Measurements from ENCODE around the gene MUC5AC.

Gene MUC5AC

DNA sequence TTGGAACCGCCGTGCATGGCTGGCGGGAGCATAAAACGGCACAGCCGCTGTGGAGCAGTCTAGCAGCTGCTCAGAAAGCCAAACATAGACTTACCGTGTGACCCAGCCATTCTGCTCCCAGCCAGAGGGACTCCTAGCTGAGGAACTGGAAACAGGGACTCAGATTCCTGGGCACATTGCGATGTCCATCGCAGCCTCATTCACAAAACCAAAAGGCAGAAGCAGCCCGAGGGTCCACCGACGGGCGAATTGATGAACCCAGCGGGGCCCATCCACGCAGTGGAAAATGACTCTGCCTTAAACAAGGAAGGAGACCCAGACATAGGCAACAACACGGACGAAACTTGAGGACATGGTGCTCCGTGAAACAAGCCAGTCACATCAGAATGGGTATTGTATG is 59.4 kb downstream of the MUC5AC start:
- no peak for DNase-seq

DNA sequence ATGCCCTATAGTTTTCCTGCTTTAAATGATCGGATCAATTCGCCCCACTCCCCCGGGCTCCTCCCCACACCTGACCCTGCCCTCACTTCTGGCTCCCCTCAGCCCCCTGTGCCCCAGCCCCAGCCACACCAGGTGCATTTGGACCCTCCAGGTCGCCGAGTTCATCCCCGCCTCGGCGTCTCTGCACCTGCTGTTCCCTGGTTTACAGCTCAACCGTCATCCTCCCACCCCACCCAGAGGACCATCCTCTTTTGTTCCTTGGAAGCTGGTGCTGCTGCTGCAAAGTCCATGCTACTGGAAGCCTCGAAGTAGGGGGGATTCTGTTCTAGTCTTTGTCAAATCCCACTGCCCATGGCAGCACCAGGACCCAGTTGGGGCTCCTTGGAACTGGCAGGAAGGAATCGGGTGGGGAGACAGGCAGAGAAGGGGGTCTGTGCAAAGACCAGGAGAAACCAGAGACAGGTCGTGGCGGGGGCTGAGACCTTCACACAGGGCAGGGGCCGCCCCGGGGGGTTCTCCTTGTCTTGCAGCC is 60.6 kb downstream of the MUC5AC start:
- DNase-seq = no peak

DNA sequence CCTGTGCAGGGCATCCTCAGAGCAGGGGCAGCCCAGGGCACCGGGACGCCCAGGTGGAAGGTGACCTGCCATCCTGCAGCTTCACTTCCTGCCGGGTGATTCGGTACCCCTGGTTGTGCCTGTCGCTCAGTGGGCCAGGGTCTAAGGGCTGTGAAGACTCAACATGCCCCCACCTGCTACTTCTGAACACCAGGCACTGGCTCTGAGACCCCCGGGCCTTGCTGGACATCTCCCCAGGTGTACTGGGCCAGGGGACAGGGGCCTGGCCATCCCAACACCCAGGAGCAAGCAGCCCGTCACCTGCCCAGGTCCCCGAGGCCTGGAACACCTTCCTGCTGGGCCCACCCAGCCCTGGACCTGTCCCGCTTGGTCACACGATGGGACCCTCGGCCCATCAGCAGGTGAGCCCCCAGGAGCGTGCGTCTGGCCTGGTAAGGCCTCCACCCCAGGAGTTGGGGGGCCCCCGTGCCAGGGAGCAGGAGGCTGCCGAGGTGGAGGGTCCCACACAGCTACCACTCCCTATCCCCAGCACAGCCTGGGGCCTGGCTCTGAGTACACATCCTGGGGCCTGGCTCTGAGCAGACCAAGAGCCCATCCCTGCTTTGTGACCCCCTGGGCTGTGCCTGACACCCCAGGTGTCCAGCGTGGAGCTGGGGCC is 61.2 kb downstream of the MUC5AC start:
- DNase-seq = no peak

DNA sequence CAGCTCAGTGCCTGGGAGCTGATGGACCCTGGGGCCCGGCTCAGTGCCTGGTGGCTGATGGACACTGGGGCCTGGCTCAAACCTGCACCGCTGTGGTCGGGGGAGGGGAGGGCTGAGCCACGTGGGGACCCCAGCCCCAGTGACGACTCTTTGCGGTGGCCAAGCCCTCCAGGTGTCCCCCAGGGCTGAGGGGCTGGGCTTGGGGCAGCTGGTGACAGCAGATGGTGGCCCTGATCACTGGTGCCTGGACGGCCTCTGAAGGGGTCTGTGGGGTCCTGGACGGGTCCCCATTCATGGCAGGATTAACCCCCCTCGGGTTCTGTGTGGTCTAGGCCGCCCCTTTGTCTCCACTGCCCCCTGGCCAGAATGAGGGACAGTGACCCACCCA is 61.7 kb downstream of the MUC5AC start:
- no peak for DNase-seq

DNA sequence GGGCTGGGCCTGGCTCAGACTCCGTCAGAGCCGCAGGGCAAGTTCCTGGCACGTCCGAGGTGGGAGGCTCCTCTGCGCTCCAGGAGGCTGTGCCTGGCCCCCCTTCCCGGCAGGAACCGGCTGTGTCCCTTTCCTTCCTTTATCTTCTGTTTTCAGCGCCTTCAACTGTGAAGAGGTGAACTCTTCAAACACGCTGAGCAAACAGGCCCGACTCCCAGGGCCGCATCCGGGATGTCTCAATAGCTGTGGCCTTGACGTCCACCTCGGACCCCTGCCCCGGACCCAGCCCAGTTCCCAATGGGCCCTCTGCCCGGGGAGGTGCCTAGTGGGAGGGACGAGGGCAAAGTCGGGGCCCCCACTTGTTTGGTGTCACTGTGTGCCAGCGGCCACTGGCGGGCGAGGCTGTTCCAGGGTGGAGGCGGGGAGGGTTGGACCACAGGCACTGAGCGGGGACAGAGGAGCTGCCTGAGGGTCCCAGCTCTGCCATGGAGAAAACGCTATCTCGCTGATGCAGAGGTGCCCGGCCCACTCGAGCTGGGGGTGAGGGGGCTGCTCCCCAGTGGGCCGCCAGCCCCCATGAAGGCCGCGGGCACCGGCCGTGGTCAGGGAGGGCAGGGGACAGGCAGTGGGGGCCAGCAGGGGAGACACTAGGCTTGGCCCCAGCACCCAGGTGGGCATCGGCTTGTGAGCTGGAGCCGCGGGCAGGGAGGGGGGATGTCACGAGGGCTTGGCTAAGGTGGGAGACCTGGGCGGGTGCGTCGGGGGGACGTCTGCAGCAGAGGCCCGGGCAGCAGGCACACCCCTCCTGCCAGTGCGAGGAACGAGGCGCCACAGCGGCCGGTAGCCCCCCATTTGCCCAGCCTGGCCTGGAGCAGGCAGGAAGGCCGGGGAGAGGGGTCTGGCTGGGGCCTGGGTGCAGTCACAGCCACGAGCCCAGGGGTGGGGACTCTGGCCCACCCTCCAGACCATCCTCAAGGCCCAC is 62.4 kb downstream of the MUC5AC start:
- DNase-seq = no peak

DNA sequence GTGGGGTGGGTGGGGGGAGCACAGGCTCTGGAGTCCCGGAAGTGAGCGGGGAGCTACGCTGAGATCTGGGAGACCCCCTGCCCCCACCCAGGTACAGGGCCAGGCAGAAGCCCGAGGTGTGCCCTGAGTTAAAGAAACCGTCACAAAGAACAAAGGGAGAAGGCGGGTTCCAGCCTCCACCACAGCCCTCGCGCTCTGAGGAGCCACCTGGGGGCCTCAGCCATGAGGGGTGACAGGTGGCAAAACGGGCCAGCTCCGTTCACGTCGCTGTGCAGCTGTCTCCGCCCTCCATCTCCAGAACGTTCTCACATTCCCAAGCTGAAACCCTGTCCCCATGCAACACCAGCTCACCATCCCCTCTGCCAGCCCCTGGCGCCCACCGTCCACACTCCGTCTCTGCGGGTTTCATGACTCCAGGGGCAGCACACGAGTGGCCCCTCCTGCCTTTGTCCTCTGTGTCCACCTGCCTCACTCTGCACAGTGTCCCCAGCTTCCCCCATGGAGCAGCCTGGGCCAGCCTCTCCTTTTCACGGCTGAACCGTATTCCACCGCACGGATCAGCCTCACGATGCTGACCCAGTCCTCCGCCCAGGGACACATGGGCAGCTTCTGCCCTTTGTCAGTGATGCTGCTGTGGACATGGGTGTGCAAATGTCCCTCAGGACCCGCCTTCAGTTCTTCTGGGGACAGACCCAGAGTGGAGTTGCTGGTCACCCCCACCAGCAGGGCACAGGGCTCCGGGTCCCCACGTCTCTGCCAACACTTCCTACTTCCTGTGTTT is 63.4 kb downstream of the MUC5AC start:
- no peak for DNase-seq

DNA sequence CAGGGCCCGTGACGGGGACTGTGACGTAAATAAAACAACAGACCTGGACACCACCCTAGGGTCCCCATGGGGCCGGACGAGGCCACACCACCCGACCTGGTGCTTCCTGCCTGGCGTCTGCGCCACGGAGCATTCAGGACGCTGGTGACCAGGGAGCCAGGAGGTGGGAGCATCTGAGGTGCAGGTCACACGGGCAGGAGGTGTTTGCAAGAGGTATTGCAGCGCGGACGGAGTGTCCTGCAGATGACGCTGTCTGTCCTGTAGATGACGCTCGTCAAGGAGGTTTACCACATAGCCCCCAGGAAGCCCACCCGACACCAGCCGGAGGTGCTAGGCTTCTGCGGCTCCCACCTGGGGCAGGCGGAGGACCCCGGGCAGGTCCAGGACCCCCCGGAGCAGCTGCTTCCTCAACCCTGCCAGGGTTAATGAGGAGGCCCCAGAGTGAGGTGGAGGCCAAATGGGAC is 64.1 kb downstream of the MUC5AC start:
- DNase-seq = no peak

DNA sequence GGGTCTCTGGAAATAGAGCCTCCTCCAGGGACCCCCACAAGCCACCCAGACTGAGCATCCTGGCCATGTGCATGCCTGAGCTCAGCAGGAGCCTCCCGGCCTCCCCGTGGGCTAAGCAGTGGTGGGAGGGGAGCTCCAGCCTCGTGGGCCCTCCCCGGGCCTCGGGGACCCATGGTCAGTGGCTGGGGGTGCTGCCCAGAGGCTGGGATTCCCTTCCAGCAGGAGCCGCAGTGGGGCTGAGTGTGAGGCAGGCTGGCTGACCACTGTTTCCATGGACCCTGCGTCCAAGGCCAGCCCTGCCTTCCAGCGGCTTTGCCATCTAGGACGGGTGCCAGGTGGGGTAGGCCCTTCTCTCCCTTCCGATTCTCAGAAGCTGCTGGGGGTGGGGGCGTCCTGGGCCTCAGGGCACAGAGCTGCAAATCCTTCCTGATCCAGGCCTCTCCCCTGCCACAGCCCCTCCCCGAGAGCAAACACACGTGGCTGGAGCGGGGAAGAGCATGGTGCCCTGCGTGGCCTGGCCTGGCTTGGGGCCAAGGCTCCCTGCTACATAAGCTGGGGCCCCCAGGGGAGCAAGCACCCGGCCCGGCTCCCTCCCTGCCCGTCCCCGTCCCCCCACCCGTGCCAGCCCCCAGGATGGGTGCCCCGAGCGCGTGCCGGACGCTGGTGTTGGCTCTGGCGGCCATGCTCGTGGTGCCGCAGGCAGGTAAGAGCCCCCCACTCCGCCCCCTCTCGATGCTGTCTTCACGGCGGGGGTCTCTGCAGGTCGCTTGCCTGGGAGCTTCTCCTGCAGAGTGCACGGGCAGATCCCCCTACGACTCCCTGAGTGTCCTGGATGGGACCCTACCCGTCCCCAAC is 65.0 kb downstream of the MUC5AC start, which contains the start of gene MUC5B:
MUC5B (plus strand) TSS at position 576 of the 855 bp plus-strand sequence; CDS start at position 634, 58 bp downstream.
- DNase-seq = no peak

DNA sequence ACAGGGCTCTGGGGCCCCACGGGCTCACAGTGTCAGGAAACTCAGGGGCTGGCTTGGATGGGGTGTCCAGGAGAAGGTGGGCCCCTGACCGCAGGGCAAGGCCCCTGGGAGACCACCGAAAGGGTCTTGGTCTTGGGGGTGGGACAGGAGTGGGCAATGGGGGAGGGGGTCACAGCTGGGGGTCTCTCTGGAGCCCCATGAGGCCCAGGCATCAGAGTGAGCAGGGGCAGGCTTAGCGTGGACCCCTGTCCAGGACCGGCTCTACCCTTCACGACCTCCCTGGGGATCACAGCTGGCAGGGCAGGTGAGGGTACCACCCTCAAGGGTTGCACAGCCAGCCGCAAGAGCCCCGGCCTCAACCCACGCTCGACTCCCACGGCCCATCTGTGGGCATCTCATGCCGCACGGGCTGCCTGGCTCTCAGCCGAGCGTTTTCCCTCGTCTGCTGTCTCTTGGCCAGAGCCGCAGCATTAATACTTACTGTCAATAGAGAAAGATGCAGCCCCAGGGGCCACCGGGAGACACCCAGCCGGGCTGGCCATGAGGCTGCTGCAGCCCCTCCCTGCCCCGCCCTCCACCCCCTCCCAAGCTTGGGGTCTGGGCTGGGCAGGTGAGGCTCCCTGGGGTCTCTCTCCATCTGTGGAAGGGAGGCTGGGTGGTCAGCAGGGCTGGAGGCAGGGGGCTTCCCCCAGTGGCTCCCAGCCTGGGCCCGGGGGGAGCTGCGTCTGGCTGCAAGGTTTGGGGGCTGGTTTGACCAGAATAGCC is 65.8 kb downstream of the MUC5AC start:
- no peak for DNase-seq

DNA sequence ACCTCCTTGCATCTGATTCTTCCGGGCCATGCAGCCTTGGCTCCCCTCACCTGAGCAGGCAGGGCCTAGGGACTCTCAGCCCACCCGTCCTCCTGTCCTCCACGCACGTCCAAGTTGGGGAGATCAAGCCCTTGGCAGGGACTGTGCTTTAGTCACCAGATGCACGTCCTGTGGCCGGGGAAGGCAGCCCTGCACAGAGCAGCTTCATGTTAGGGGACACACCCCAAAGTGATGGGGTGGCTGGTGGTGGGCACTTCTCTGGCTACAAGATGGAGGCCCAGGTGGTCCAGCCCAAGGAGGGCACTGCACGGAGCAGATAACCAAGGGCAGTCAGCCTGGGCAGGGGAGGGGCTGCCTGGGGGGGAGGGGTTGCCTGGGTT is 66.3 kb downstream of the MUC5AC start:
- DNase-seq = no peak

DNA sequence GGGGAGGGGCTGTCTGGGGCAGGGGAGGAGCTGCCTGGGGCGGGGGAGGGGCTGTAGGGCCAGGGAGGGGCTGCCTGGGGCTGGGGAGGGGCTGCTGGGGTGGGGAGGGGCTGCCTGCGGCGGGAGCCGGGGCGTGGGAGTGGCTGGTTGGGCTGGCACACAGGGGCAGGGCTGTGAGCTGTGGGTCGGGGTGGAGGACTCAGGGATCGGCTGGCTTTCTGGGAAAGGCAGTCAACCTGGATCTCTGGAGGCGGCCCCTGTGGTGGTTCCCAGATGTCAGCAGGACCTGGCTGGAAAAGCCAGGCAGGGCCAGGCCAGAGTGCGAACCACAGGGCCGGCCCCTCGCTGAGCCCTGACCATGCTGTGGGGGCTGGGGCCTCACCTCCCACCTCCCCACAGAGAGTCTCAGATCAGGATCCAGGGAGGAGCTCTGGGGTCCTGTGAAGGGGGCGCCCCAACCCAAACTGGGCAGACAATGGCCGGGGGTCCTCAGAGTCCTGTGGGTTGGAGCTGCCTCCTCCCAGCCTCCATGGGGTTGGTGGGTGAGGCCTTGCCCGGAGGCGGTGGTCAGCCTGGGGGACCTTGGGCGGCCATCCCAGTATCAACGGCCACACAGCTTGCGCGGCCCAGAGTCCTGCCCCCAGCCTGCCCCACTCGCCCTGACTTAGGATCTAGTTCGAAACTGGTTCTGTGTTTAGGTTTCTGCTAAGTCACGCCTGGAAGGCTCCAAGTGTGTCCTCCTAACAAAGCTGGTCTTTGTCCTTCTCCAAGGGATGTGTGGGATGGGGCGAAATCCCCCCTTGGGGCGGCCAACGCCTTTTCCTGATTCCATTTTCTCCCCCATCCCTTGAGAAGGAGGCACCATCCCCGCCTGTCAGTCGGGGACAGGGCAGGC is 67.0 kb downstream of the MUC5AC start:
- no peak for DNase-seq

DNA sequence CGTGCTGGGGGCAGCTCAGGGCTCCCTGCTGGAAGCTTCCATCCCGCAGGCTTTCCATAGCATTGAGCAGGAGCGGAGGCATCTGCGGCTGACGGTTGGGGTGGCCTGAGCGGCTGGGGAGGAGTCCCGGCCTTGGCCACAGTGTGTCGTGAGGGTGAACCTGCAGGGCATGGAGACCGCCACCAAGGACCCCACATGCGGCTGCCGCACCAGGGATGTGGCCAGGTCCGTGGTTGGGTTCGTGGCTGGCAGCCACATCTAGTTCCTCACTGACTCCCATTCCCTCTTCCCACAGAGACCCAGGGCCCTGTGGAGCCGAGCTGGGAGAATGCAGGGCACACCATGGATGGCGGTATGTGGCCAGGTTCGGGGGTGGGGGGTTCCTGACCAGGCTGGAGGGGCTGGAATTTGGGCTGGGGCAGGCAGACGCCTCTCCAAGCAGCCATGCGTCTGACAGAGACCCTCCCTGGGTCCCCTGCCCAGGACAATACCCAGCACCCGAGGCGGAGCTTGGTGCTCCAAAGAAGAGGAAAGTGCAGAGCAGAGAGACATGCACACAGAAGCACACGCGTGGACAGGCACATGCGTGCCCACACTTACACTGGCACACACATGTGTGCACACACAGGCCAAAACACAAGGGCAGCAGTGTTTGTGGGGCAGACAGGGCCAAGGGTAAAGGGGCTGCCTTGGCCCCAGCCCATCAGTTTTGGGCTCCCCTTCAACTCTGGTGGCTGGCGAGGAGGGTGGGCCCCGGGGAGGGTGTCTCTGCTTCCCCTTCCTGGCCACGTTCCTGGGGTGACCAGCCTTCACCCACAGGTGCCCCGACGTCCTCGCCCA is 67.9 kb downstream of the MUC5AC start:
- DNase-seq = no peak

DNA sequence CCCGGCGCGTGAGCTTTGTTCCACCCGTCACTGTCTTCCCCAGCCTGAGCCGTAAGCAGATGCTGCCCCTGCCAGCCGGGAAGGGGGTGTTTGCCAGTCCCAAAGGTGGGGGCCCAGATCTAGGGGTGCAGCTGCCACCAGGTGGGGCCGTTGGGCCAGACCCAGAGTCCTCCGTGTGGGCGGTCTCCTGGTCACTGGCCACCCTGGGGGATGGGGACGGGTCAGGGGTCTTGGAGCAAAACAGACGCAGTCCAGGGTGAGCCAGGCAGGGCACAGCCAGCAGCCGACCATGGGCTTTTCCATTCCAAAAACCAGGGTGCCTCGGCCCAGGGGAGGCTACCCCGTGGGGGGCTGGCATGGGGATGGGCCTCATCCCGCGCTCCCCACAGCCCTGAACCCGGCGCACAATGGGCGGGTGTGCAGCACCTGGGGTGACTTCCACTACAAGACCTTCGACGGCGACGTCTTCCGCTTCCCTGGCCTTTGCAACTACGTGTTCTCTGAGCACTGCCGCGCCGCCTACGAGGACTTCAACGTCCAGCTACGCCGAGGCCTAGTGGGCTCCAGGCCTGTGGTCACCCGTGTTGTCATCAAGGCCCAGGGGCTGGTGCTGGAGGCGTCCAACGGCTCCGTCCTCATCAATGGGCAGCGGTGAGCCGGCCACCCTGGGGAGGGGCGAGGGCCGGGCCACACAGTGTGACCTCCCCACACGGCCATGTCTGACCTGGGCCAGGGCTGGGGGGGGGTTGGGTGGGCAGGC is 68.7 kb downstream of the MUC5AC start:
- no peak for DNase-seq

DNA sequence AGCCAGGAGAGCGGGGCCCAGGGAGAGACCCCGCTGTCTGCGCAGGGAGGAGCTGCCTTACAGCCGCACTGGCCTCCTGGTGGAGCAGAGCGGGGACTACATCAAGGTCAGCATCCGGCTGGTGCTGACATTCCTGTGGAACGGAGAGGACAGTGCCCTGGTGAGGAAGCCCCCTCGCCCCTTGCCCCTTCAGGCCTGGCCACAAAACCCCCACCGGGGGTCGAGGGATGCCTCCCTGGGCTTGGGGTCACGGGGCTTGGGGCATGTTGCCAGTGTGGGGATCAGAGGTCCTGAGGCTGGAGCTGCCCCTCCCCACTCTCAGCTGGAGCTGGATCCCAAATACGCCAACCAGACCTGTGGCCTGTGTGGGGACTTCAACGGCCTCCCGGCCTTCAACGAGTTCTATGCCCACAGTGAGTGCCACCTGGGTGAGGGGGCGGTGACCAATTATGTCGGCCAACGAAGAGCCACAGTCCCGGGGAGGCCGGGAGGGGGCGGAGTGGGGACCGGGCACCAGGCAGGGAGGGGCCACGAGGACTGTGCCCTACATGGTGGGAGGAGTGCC is 69.3 kb downstream of the MUC5AC start:
- DNase-seq = no peak

DNA sequence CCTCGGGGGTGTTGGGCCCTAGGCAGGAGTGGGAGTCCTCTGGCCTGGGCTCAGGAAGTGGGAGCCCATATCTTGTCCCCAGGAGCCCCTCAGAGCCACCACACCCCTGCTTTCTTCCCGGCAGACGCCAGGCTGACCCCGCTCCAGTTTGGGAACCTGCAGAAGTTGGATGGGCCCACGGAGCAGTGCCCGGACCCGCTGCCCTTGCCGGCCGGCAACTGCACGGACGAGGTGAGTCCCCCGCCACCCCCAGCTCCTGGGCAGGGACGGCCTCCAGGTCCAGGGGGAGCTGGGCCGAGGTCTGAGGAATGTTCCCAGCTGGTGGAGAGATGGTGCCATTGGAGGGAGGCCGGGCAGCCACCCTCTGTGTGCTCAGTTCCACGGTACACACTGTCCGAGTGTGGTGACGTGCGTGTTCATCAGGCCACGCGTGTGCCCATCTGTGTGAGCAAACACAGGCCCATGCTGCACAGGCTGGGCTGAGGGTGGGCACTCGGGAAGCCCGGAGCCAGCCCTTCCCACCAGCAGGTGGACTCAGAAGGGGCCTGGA is 69.9 kb downstream of the MUC5AC start:
- DNase-seq = no peak

DNA sequence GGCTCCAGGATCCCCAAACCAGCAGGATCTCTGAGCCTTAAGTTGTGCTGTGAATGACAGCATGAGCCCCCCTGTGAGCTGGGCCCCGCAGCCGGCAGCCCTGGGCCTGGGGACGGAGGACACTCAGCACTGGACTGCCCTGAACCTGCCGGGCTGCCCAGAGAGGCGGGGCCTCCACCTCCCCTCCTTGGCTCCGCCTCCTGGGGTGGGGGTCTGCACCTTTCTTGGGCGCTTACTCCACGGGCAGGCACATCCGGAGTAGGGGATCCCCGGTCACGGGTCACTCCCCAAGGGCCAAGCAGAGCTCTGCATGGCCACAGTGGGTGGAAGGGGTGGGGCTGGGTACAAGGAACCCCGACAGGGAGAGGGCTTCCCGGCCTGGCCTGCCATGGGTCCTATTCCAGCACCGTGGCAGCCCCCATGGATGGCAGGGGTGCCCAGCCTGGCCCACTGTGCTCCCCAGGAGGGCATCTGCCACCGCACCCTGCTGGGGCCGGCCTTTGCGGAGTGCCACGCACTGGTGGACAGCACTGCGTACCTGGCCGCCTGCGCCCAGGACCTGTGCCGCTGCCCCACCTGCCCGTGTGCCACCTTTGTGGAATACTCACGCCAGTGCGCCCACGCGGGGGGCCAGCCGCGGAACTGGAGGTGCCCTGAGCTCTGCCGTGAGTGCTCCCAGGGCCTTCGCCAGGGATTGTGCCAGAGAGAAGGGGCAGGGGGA is 70.5 kb downstream of the MUC5AC start:
- no peak for DNase-seq

DNA sequence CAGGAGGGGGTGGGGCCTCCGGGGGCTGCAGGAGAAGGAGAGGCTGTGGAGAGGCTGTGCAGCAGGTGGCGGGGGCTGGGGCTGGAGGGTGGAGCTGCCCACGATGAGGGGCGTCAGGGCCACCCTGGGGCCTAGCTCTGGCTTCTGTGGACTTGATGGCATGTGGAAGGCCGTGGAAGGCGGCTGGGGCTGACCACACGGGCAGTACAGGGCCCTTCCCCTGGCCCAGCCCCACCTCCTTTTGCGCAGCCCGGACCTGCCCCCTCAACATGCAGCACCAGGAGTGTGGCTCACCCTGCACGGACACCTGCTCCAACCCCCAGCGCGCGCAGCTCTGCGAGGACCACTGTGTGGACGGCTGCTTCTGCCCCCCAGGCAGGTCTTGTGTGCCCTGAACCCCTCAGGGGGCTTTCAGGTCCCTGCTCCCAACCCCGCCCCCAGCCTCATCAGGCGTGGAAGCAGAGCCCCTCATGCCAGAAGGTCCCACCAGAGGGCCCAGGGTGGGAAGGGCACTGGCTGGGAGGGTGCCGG is 71.2 kb downstream of the MUC5AC start:
- no peak for DNase-seq

Measured in suppressor macrophage treated with lipopolysaccharide for 4 hours (primary cell).